ENCODE measurements around the gene APBB2. TPM values are rescaled to one million over a fixed set of nuclear protein-coding genes. Genes with fewer than 3 reads are reported as not detected.

APBB2 gene
- total and polyA plus RNA-seq, 2 experiments from 2014 or later = 35.8 to 74.8 TPM

DNA sequence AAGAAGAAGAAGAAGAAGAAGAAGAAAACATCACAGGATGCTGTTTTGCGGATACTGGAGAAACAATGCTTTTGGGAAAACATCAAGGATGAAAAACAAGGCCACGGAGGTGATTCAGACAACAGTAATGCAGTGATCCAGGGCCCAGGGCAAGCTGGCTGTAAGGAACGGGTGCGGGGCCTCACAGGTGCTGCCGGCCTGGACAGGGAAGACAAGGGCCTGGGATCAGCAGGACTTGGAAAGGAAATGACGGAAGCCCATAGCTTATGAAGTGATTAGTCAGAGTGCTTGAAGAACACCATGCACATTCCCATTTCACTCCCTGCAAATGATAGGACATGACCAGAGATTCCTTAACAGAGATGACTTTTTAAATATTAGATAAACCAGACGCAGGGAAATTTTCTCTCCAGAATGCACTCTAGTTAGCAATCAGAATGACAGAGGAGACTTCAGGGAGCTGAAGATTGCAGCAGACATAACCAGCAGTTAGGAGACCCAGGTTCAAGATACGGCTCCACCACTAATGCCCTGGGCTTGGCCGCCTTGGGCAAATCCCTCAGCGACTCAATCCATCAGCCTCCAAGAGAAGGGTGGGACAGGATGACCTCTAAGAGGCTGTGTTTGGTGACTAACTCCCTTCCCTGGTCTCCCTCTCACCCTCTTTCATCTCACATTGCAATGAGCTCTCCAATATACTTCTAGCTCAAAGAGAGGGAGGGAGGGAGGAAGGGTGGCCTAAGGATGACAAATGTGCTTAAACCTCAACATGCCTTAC lies 54.1 kb downstream of the APBB2 start (continued):
- no peak for TF ChIP-seq ZNF462 (CRISPR knock-in tag; IDR thresholded peaks at IDR 0.05)
- TF ChIP-seq STAT1 (IDR thresholded peaks at IDR 0.05; ENCODE audit: unreplicated experiment) = no peak
- TF ChIP-seq POLR2AphosphoS5 (IDR thresholded peaks at IDR 0.05; ENCODE audit: low read depth) = no peak
- TF ChIP-seq JUNB (IDR thresholded peaks at IDR 0.05; ENCODE audit: unreplicated experiment) = no peak
- TF ChIP-seq ZNF114 (CRISPR knock-in tag; IDR thresholded peaks at IDR 0.05) = no peak
- no peak for TF ChIP-seq EZH2 (IDR thresholded peaks at IDR 0.05; ENCODE audit: low read depth, unreplicated experiment)
- TF ChIP-seq NANOG (IDR thresholded peaks at IDR 0.05; ENCODE audit: borderline replicate concordance) = no peak
- TF ChIP-seq, protein P1, sequence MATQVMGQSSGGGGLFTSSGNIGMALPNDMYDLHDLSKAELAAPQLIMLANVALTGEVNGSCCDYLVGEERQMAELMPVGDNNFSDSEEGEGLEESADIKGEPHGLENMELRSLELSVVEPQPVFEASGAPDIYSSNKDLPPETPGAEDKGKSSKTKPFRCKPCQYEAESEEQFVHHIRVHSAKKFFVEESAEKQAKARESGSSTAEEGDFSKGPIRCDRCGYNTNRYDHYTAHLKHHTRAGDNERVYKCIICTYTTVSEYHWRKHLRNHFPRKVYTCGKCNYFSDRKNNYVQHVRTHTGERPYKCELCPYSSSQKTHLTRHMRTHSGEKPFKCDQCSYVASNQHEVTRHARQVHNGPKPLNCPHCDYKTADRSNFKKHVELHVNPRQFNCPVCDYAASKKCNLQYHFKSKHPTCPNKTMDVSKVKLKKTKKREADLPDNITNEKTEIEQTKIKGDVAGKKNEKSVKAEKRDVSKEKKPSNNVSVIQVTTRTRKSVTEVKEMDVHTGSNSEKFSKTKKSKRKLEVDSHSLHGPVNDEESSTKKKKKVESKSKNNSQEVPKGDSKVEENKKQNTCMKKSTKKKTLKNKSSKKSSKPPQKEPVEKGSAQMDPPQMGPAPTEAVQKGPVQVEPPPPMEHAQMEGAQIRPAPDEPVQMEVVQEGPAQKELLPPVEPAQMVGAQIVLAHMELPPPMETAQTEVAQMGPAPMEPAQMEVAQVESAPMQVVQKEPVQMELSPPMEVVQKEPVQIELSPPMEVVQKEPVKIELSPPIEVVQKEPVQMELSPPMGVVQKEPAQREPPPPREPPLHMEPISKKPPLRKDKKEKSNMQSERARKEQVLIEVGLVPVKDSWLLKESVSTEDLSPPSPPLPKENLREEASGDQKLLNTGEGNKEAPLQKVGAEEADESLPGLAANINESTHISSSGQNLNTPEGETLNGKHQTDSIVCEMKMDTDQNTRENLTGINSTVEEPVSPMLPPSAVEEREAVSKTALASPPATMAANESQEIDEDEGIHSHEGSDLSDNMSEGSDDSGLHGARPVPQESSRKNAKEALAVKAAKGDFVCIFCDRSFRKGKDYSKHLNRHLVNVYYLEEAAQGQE (IDR thresholded peaks at IDR 0.05; ENCODE audit: unreplicated experiment) = no peak
